HCT116 (cell line): Measurements from ENCODE around the gene OCA2. TPM values are rescaled to one million over a fixed set of nuclear protein-coding genes. Genes with fewer than 3 reads are reported as not detected.

Source experiments
- ATAC-seq: fragments of 200-7000 bp; cut with Tn5 transposase; 2 replicates; pipeline ENCODE4 v1.9.1; 2020; ENCODE audit warnings: mild to moderate bottlenecking, moderate library complexity
- BruUV-seq: library from RNA; stranded (reverse); fragments of 400-500 nt; replicated peaks from 2 replicates; lab custom pipeline; 2021; lab: Mats Ljungman, UMichigan
- CTCF ChIA-PET: fragments of 300-600 bp; sonication (Branson Sonifier 250); formaldehyde crosslinking; loops from one replicate; lab custom pipeline; 2021; ENCODE audit warnings: antibody characterized with exemption; lab: Charles Lee
- POLR2A ChIA-PET: fragments of 300-600, 350-600 bp; sonication (Branson Sonifier 250); formaldehyde crosslinking; loops from one replicate; lab custom pipeline; 2021; ENCODE audit warnings: antibody characterized with exemption; lab: Charles Lee
- RAD21 ChIA-PET, 2 experiments: fragments of 300-600 bp; sonication (Branson Sonifier 250); formaldehyde crosslinking; loops; one replicate each; lab custom pipeline; 2023; ENCODE audit warnings: low total read pairs in 2 of 2; ENCODE audit not compliant: uncharacterized antibody in 2 of 2, unreplicated experiment in 2 of 2, low non-redundant PET in 1 of 2; lab: Charles Lee
- DNase-seq: peaks from one replicate; pipeline ENCODE4 v3.0.0-alpha.2; 2010; ENCODE audit warnings: low read depth, low spot score
- H2AFZ ChIP-seq: fragments of 200-600 bp; shearing (Covaris generic), sonication (generic); 2 replicates; pipeline ENCODE4 v1.6.1; 2017; ENCODE audit warnings: low read depth, mixed run types, mixed read lengths, antibody characterized with exemption, low read length; ENCODE audit not compliant: poor library complexity, severe bottlenecking
- H3K27ac ChIP-seq: 2 replicates; pipeline ENCODE4 v1.5.1; 2012; ENCODE audit warnings: low read depth, low read length
- H3K27me3 ChIP-seq: fragments of 200-600 bp; sonication (generic); 2 replicates; pipeline ENCODE4 v1.6.1; 2016; ENCODE audit warnings: mixed run types, low read length, mixed read lengths; ENCODE audit not compliant: insufficient read depth
- H3K36me3 ChIP-seq, 2 experiments: fragments of 200-500 bp in 1 of 2; fragments of 200-600 bp in 1 of 2; sonication (Bioruptor generic) in 1 of 2; sonication (generic) in 1 of 2; 2 replicates each; pipeline versions ENCODE4 v1.5.1 to v1.6.1; 2014 to 2016; ENCODE audit warnings: low read length in 2 of 2, inconsistent platforms in 1 of 2, mixed read lengths in 1 of 2, mixed run types in 1 of 2; ENCODE audit not compliant: insufficient read depth in 2 of 2, control insufficient read depth in 1 of 2
- H3K4me1 ChIP-seq, 2 experiments: fragments of 200-600 bp in 1 of 2; sonication (generic) in 1 of 2; 2 replicates each; pipeline versions ENCODE4 v1.5.1 to v1.6.1; 2012 to 2017; ENCODE audit warnings: low read length in 2 of 2, inconsistent platforms in 1 of 2, mild to moderate bottlenecking in 1 of 2, mixed read lengths in 1 of 2, mixed run types in 1 of 2, moderate library complexity in 1 of 2; ENCODE audit not compliant: insufficient read depth in 2 of 2, control insufficient read depth in 1 of 2
- H3K4me2 ChIP-seq: fragments of 200-600 bp; sonication (generic); 2 replicates; pipeline ENCODE4 v1.6.1; 2017; ENCODE audit warnings: mixed run types, low read length, mixed read lengths
- H3K4me3 ChIP-seq, 2 experiments: fragments of 200-600 bp in 1 of 2; sonication (generic) in 1 of 2; replicated peaks in 1 of 2; 2 replicates each; pipeline ENCODE4 v1.5.1; 2011 to 2016; ENCODE audit warnings: low read length in 2 of 2, control low read depth in 1 of 2, low read depth in 1 of 2, mild to moderate bottlenecking in 1 of 2, mixed read lengths in 1 of 2, mixed run types in 1 of 2
- H3K79me2 ChIP-seq: fragments of 200-600 bp; sonication (generic); 2 replicates; pipeline ENCODE4 v1.6.1; 2017; ENCODE audit warnings: mild to moderate bottlenecking, mixed run types, low read length, moderate library complexity, mixed read lengths; ENCODE audit not compliant: insufficient read depth
- H3K9ac ChIP-seq: fragments of 200-600 bp; sonication (generic); 2 replicates; pipeline ENCODE4 v1.6.1; 2016; ENCODE audit warnings: low read length, mixed read lengths
- H3K9me2 ChIP-seq: fragments of 200-600 bp; sonication (generic), shearing (Covaris generic); 2 replicates; pipeline ENCODE4 v1.6.1; 2017; ENCODE audit warnings: mixed run types, mild to moderate bottlenecking, moderate library complexity; ENCODE audit not compliant: insufficient read depth
- H3K9me3 ChIP-seq, 2 experiments: fragments of 200-500 bp in 1 of 2; fragments of 200-600 bp in 1 of 2; sonication (Bioruptor generic) in 1 of 2; sonication (generic) in 1 of 2; 2 replicates each; pipeline ENCODE4 v1.6.1; 2014 to 2017; ENCODE audit warnings: low read length in 2 of 2, mixed read lengths in 2 of 2, inconsistent platforms in 1 of 2, low read depth in 1 of 2, mild to moderate bottlenecking in 1 of 2, mixed run types in 1 of 2, moderate library complexity in 1 of 2; ENCODE audit not compliant: control insufficient read depth in 1 of 2, insufficient read depth in 1 of 2
- H4K20me1 ChIP-seq: fragments of 200-600 bp; sonication (generic), shearing (Covaris generic); 2 replicates; pipeline ENCODE4 v1.6.1; 2017; ENCODE audit warnings: mixed run types, mild to moderate bottlenecking, moderate library complexity; ENCODE audit not compliant: insufficient read depth
- CBX3 ChIP-seq: IDR thresholded peaks from 2 replicates; pipeline ENCODE4 v1.6.1; 2012; ENCODE audit warnings: low read depth
- FOSL1 ChIP-seq: IDR thresholded peaks from 2 replicates; pipeline ENCODE4 v1.6.1; 2012; ENCODE audit warnings: low read depth
- RAD21 ChIP-seq: IDR thresholded peaks from 2 replicates; pipeline ENCODE4 v1.6.1; 2012; ENCODE audit warnings: low read depth, mild to moderate bottlenecking
- ZFX ChIP-seq: fragments of 450-650 bp; IDR thresholded peaks from 2 replicates; pipeline ENCODE4 v1.6.1; 2017
- intact Hi-C: fragments of 100-400 bp; cut with micrococcal nuclease; formaldehyde crosslinking; loops from 2 replicates; pipeline ENCODE4 v1.10.0; 2022
- total RNA-seq: library from RNA; stranded (reverse); gene quantifications from one replicate; pipeline ENCODE4 v1.2.1, GENCODE V29; 2021; ENCODE audit not compliant: unreplicated experiment
- TF ChIP-seq, protein P1 (sequence below), 3 experiments: fragments of 200-600 bp in 1 of 3; sonication (generic) in 1 of 3; IDR thresholded peaks in 2 of 3; conservative IDR thresholded peaks in 1 of 3; 2 replicates each; pipeline ENCODE4 v1.5.1; 2012 to 2017; ENCODE audit warnings: low read depth in 2 of 3, low read length in 2 of 3, antibody characterized with exemption in 1 of 3, borderline replicate concordance in 1 of 3, control low read depth in 1 of 3, mild to moderate bottlenecking in 1 of 3, mixed read lengths in 1 of 3, mixed run types in 1 of 3, moderate library complexity in 1 of 3; ENCODE audit not compliant: insufficient read depth in 1 of 3
- TF ChIP-seq, protein P2 (sequence below): IDR thresholded peaks from 2 replicates; pipeline ENCODE4 v1.6.1; 2012; ENCODE audit warnings: low read depth

Gene OCA2
- total RNA-seq, 1 experiment from 2014 or later = not detected

DNA sequence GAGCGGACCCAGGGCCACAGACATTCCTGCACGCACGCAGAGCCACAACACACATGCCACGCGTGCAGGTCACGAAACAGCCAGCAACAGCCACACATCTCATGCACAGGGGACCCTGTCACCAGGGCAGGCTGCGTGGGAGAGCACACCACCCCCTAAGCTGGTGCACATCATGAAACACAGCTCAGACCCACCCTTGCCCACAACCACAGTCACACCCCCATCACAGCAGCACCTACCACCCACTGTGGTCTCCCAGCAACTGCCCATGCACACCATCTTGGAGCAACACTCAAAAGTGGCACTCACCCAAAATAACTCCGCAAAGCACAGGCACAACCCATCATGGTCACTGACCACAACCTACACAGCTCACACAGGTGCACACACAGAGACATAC is 75.7 kb downstream of the OCA2 start:
- Histone ChIP-seq H4K20me1 (no peaks in the 10 kb centered on the region), H3K27ac (no peak overlapping the region), H3K79me2 (no peaks in the 10 kb centered on the region), H3K9me2 (no peaks in the 10 kb centered on the region), H3K36me3 (no peaks in the 10 kb centered on the region), H3K4me1 (no peaks in the 10 kb centered on the region), H3K9ac (no peak overlapping the region), H2AFZ (no peak overlapping the region), H3K4me3 (no peak overlapping the region), H3K9me3 (no peaks in the 10 kb centered on the region), H3K4me2 (no peak overlapping the region), H3K27me3 (no peaks in the 10 kb centered on the region)
- intact Hi-C loops = no loop called here
- POLR2A ChIA-PET = no interaction called here
- CTCF ChIA-PET = interaction anchor here (1.0 kb wide), 1 partner anchor 103 kb away, joined by 3 read pairs; no protein-coding TSS in a partner anchor
- no peak for DNase-seq
- no TSS peak for BruUV-seq
- no peak for TF ChIP-seq ZFX
- no peak for TF ChIP-seq CBX3
- no peak for TF ChIP-seq RAD21
- TF ChIP-seq, protein P1, sequence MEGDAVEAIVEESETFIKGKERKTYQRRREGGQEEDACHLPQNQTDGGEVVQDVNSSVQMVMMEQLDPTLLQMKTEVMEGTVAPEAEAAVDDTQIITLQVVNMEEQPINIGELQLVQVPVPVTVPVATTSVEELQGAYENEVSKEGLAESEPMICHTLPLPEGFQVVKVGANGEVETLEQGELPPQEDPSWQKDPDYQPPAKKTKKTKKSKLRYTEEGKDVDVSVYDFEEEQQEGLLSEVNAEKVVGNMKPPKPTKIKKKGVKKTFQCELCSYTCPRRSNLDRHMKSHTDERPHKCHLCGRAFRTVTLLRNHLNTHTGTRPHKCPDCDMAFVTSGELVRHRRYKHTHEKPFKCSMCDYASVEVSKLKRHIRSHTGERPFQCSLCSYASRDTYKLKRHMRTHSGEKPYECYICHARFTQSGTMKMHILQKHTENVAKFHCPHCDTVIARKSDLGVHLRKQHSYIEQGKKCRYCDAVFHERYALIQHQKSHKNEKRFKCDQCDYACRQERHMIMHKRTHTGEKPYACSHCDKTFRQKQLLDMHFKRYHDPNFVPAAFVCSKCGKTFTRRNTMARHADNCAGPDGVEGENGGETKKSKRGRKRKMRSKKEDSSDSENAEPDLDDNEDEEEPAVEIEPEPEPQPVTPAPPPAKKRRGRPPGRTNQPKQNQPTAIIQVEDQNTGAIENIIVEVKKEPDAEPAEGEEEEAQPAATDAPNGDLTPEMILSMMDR (IDR thresholded peaks at IDR 0.05 in 2 of 3, conservative IDR thresholded peaks at IDR 0.05 in 1 of 3; ENCODE audit: borderline replicate concordance in 1 of 3, insufficient read depth in 1 of 3, low read depth in 2 of 3, low read length in 2 of 3) = no peak
- no peak for TF ChIP-seq FOSL1
- TF ChIP-seq, protein P2, sequence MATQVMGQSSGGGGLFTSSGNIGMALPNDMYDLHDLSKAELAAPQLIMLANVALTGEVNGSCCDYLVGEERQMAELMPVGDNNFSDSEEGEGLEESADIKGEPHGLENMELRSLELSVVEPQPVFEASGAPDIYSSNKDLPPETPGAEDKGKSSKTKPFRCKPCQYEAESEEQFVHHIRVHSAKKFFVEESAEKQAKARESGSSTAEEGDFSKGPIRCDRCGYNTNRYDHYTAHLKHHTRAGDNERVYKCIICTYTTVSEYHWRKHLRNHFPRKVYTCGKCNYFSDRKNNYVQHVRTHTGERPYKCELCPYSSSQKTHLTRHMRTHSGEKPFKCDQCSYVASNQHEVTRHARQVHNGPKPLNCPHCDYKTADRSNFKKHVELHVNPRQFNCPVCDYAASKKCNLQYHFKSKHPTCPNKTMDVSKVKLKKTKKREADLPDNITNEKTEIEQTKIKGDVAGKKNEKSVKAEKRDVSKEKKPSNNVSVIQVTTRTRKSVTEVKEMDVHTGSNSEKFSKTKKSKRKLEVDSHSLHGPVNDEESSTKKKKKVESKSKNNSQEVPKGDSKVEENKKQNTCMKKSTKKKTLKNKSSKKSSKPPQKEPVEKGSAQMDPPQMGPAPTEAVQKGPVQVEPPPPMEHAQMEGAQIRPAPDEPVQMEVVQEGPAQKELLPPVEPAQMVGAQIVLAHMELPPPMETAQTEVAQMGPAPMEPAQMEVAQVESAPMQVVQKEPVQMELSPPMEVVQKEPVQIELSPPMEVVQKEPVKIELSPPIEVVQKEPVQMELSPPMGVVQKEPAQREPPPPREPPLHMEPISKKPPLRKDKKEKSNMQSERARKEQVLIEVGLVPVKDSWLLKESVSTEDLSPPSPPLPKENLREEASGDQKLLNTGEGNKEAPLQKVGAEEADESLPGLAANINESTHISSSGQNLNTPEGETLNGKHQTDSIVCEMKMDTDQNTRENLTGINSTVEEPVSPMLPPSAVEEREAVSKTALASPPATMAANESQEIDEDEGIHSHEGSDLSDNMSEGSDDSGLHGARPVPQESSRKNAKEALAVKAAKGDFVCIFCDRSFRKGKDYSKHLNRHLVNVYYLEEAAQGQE = no peak
- RAD21 ChIA-PET = no interaction called here
- ATAC-seq = no peak
